Upper lobe of left lung (tissue), 6 donors: ENCODE measurements around the gene ANKDD1A. TPM values are rescaled to one million over a fixed set of nuclear protein-coding genes. Genes with fewer than 3 reads are reported as not detected.

Source experiments
- ATAC-seq, 2 donors: fragments of 200-7000 bp; cut with Tn5 transposase; one replicate each; pipeline ENCODE4 v1.9.1; 2022; ENCODE audit warnings: mild to moderate bottlenecking in 2 of 2, moderate library complexity in 2 of 2; ENCODE audit not compliant: low FRiP score in 2 of 2
- DNase-seq, 2 donors: peaks; one replicate each; pipeline ENCODE4 v3.0.0-alpha.2; 2019 to 2020
- H3K27ac ChIP-seq, 4 donors: fragments of 200-600 bp; sonication (generic); one replicate each; pipeline ENCODE4 v1.5.1; 2016 to 2019
- H3K27me3 ChIP-seq, 4 donors: fragments of 200-600 bp; sonication (generic); one replicate each; pipeline ENCODE4 v1.5.1; 2017 to 2019
- H3K36me3 ChIP-seq, 4 donors: fragments of 200-600 bp; sonication (generic); one replicate each; pipeline ENCODE4 v1.5.1; 2016 to 2019
- H3K4me1 ChIP-seq, 4 donors: fragments of 200-600 bp; sonication (generic); one replicate each; pipeline ENCODE4 v1.5.1; 2018 to 2019
- H3K4me3 ChIP-seq, 4 donors: fragments of 200-600 bp; sonication (generic); one replicate each; pipeline ENCODE4 v1.5.1; 2017 to 2019; ENCODE audit warnings: mild to moderate bottlenecking in 2 of 4, moderate library complexity in 1 of 4
- H3K9me3 ChIP-seq, 4 donors: fragments of 200-600 bp; sonication (generic); one replicate each; pipeline ENCODE4 v1.5.1; 2018 to 2019
- EP300 ChIP-seq, 4 donors: sonication (generic); formaldehyde crosslinking; IDR thresholded peaks; one replicate each; pipeline ENCODE4 v1.5.1; 2017; ENCODE audit warnings: antibody characterized with exemption in 4 of 4, control low read depth in 2 of 4
- POLR2A ChIP-seq, 4 donors: fragments of 450-650 bp; IDR thresholded peaks; one replicate each; pipeline ENCODE4 v1.5.1; 2016 to 2017; ENCODE audit warnings: antibody characterized with exemption in 4 of 4, mild to moderate bottlenecking in 2 of 4
- POLR2AphosphoS5 ChIP-seq, 2 donors: sonication (generic); formaldehyde crosslinking; IDR thresholded peaks; one replicate each; pipeline ENCODE4 v1.5.1; 2017; ENCODE audit warnings: antibody characterized with exemption in 2 of 2
- WGBS, 2 donors: methylation state at CpG; one replicate each; pipeline ENCODE4 v1.1.5; 2017 to 2018; 5-methylcytosine and 5-hydroxymethylcytosine counted together
- total RNA-seq, 6 donors: library from RNA; depleted of rRNA in 4 of 6; stranded (reverse); fragments of >200 nt in 4 of 6; gene quantifications; one replicate each; pipeline versions ENCODE4 v1.1.0 to v1.2.1, GENCODE V29; 2016 to 2021
- TF ChIP-seq, protein P1 (sequence below), 6 experiments: fragments of 450-650 bp in 4 of 6; fragments of 200-600 bp in 2 of 6; sonication (generic) in 2 of 6; IDR thresholded peaks; one replicate each; pipeline ENCODE4 v1.5.1; 2016 to 2019; ENCODE audit warnings: antibody characterized with exemption in 6 of 6
- donor health status: DM: no; HTN: no; CAD: no; lungs with moderate emphysema.
- donor health status: DM: no; HTN: yes; CAD: no; lungs with severe emphysema.

ANKDD1A gene
- total RNA-seq, 6 donors from 2014 or later, result 4.8 to 13.1 (median 6.2) TPM

DNA sequence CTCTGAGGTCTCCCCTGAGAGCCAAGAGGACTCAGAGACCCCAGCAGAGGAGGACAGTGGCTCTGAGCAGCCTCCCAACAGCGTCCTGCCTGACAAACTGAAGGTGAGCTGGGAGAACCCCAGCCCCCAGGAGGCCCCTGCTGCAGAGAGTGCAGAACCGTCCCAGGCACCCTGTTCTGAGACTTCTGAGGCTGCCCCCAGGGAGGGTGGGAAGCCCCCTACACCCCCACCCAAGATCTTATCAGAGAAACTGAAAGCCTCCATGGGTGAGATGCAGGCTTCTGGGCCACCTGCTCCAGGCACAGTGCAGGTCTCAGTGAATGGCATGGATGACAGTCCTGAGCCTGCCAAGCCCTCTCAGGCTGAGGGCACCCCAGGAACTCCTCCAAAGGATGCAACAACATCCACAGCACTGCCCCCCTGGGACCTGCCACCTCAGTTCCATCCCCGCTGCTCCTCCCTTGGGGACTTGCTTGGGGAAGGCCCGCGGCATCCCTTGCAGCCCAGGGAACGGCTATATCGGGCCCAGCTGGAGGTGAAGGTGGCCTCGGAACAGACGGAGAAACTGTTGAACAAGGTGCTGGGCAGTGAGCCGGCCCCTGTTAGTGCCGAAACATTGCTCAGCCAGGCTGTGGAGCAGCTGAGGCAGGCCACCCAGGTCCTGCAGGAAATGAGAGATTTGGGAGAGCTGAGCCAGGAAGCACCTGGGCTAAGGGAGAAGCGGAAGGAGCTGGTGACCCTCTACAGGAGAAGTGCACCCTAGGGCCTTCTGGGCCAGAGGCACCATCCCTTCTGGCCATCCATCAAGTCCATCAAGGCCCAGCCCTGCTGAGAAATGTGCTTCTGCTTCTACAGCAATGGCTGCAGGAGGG lies 46.3 kb upstream of the ANKDD1A start:
- H3K4me3 ChIP-seq, result no peak overlapping the region
- peaks cover 3 to 18% (median 6%) of the 10 kb centered on the region in 4 donors for H3K4me1 ChIP-seq
- no peak for ATAC-seq
- no peaks in the 10 kb centered on the region for H3K9me3 ChIP-seq
- H3K27me3 ChIP-seq, result no peaks in the 10 kb centered on the region
- 93 to 96% methylated on average over 6 to 12 of the region's 12 CpGs for WGBS, 2 donors
- TF ChIP-seq EP300 (IDR thresholded peaks at IDR 0.05) (no peak), POLR2AphosphoS5 (IDR thresholded peaks at IDR 0.05) (no peak), POLR2A (IDR thresholded peaks at IDR 0.05) (no peak)
- TF ChIP-seq, protein P1, sequence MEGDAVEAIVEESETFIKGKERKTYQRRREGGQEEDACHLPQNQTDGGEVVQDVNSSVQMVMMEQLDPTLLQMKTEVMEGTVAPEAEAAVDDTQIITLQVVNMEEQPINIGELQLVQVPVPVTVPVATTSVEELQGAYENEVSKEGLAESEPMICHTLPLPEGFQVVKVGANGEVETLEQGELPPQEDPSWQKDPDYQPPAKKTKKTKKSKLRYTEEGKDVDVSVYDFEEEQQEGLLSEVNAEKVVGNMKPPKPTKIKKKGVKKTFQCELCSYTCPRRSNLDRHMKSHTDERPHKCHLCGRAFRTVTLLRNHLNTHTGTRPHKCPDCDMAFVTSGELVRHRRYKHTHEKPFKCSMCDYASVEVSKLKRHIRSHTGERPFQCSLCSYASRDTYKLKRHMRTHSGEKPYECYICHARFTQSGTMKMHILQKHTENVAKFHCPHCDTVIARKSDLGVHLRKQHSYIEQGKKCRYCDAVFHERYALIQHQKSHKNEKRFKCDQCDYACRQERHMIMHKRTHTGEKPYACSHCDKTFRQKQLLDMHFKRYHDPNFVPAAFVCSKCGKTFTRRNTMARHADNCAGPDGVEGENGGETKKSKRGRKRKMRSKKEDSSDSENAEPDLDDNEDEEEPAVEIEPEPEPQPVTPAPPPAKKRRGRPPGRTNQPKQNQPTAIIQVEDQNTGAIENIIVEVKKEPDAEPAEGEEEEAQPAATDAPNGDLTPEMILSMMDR (IDR thresholded peaks at IDR 0.05), result no peak
- H3K27ac ChIP-seq, result peak overlapping the region in 3 of 4 donors; percentile 18 to 36 (median 35)
- no peak for DNase-seq
- peaks cover 22 to 83% (median 62%) of the 10 kb centered on the region in 4 donors for H3K36me3 ChIP-seq

DNA sequence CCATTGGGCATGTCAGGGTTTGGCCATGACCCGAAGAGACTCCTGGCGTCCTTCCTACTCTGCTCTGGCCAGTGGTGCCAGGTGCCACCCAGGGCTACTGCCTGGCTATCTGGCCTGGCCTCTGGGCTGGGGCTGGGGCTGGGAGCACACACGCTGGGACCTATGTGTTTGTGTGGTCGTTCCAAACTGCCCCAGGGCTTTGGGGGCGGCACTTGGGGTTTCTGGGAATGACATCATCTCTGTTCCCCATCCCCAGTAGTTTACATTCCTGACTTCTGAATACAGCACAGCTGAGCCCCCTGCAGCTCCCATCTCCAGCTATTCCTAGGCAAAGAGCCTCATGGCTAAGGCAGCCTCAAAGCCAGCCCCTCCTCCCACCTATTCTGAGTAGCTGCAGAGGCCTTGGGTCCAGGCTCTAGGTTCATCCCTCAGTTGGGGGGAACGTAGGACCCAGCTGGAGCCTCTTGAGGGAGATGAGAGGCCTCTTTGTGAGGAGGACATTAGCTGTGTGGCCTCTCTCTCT lies 45.6 kb upstream of the ANKDD1A start:
- no peak overlapping the region for H3K4me3 ChIP-seq
- WGBS, 2 donors, result 50 to 82% methylated on average over 1 to 5 of the region's 6 CpGs
- peak overlapping the region in 3 of 4 donors; percentile 15 to 36 (median 18) for H3K27ac ChIP-seq
- H3K4me1 ChIP-seq, result peaks cover 3 to 18% (median 6%) of the 10 kb centered on the region in 4 donors
- TF ChIP-seq POLR2A (IDR thresholded peaks at IDR 0.05), result no peak
- TF ChIP-seq POLR2AphosphoS5 (IDR thresholded peaks at IDR 0.05), result no peak
- TF ChIP-seq, protein P1 (IDR thresholded peaks at IDR 0.05), result no peak
- no peak for TF ChIP-seq EP300 (IDR thresholded peaks at IDR 0.05)
- no peaks in the 10 kb centered on the region for H3K9me3 ChIP-seq
- H3K36me3 ChIP-seq, result peaks cover 15 to 76% (median 56%) of the 10 kb centered on the region in 4 donors
- DNase-seq, result no peak
- ATAC-seq, result no peak
- H3K27me3 ChIP-seq, result no peaks in the 10 kb centered on the region

DNA sequence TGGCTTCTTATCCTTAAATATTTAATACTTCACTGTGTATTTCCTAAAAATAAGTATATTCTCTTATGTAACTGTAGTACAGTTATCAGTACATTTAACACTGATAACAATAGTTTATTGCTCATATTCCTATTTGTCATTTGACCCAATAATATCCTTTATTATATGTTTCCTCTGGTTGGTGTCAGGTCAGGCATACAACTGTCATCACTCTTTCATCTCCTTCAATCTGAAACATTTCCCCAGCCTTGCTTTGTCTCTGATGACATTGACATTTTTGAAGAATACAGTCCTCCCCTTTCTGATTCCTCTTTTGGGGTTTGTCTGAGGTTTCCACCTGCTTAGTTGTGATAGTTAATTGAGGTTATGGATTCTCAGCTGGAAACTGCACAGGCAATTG lies 42.2 kb upstream of the ANKDD1A start:
- Histone ChIP-seq H3K27ac (peak overlapping the region in 1 of 4 donors; percentile 57), H3K4me1 (peaks cover 10 to 24% (median 19%) of the 10 kb centered on the region in 4 donors), H3K4me3 (no peak overlapping the region), H3K9me3 (no peaks in the 10 kb centered on the region), H3K36me3 (peaks cover 0 to 45% (median 27%) of the 10 kb centered on the region in 4 donors), H3K27me3 (no peaks in the 10 kb centered on the region)
- DNase-seq (no peak), ATAC-seq (no peak)
- TF ChIP-seq POLR2AphosphoS5 (IDR thresholded peaks at IDR 0.05) (no peak), POLR2A (IDR thresholded peaks at IDR 0.05) (no peak), EP300 (IDR thresholded peaks at IDR 0.05) (no peak)
- TF ChIP-seq, protein P1 (IDR thresholded peaks at IDR 0.05), result no peak

DNA sequence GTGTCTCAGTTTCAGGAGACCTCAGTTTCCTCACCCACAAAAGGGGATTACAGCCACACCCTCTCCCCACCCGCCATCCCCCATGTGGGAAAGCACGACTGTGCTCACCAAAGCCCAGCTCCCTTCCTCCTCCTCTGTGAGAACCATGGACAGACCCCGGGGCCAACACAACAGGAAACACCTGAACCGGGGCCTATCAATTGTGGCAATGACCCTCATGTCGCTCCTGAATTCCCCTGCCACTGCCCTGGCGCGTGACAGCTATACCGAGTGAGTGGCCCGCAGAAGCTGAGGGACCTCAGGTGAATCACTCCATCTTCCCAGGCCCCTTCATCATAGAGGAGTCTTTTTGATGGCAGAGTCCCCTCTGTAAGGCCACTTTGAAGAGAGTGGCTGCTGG lies 41.3 kb upstream of the ANKDD1A start:
- no peak for TF ChIP-seq POLR2AphosphoS5 (IDR thresholded peaks at IDR 0.05)
- TF ChIP-seq EP300 (IDR thresholded peaks at IDR 0.05), result no peak
- Histone ChIP-seq H3K27ac (peak overlapping the region; percentile 1 to 57 (median 54)), H3K4me3 (no peak overlapping the region), H3K9me3 (no peaks in the 10 kb centered on the region), H3K4me1 (peaks cover 10 to 23% (median 18%) of the 10 kb centered on the region in 4 donors), H3K36me3 (peaks cover 0 to 36% (median 19%) of the 10 kb centered on the region in 4 donors), H3K27me3 (no peaks in the 10 kb centered on the region)
- ATAC-seq (no peak), DNase-seq (no peak)
- WGBS, 2 donors, result 42 to 68% methylated on average over 2 to 9 of the region's 9 CpGs

DNA sequence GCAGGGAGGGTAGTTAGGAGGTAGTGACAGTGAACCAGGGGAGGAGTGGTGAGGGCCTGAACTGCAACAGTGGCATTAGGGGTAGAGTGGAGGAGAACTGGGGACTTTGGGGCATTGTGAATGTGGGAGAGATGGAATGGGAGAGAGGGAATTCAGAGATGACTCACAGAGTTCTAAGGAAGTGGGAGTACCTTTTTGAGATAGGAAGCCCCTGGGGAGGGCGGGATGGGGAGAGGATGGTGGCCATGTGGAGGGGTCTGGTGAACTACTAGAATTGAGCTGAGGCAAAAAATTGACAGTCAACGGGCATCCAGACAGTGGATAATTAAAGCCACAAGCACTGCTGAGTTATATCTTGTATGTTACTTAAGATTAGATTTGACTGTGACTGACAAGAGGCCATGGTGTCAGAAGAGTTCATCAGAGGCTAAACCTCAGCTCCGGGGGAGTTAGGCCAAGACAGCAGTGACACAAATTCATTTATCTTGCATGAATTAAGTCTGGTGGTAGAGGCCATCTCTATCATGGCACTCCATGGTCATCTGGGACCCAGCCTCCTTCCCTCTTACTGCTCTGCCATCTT lies 36.0 kb upstream of the ANKDD1A start:
- Histone ChIP-seq H3K4me1 (peaks cover 34 to 47% (median 40%) of the 10 kb centered on the region in 4 donors), H3K27me3 (no peaks in the 10 kb centered on the region), H3K9me3 (no peaks in the 10 kb centered on the region), H3K4me3 (no peak overlapping the region), H3K36me3 (no peaks in the 10 kb centered on the region), H3K27ac (peak overlapping the region in 3 of 4 donors; percentile 8 to 25 (median 15))
- TF ChIP-seq, protein P1 (IDR thresholded peaks at IDR 0.05), result no peak
- TF ChIP-seq EP300 (IDR thresholded peaks at IDR 0.05), result no peak
- TF ChIP-seq POLR2A (IDR thresholded peaks at IDR 0.05), result no peak
- TF ChIP-seq POLR2AphosphoS5 (IDR thresholded peaks at IDR 0.05), result no peak
- DNase-seq (no peak), ATAC-seq (no peak)
- WGBS, 2 donors, result 79 to 84% methylated on average over 3 of the region's 3 CpGs
